Measurements from ENCODE around the gene CTAG2. TPM values are rescaled to one million over a fixed set of nuclear protein-coding genes. Genes with fewer than 3 reads are reported as not detected.
"Not testable (repeated sequence)": the region's sequence is repeated elsewhere in the genome, so short reads cannot be mapped to it uniquely, and the experiment has no call there.

The CTAG2 gene
- total and polyA plus RNA-seq, 2 donors (not counting 3 experiments of a cell fraction or from before 2014, with no cell fraction given), result not detected

- intact Hi-C loops (cut with micrococcal nuclease); CTCF ChIA-PET: not testable (repeated sequence)
Measured at GRCh38 chrX:154643708-154644107, 9.7 kb downstream of the CTAG2 start.

DNA sequence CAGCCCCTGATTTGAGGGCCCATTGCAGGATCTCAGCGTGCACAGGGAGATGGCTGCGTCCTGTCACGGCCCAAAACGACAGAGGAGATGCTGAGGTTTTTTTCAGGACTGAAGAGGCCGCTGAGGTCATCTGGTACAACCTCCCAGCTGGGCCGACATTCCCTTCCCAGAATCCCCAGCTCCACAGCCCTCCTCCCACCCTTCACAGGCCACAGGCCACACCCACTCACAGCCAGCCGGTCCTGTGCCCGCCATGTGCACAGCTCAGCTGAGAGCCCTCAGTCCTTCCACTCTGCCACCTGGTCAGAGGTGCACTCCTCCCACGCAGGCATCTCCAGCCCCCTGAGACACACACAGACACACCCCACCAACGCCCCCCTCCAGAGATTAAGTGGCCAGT, 11.6 kb downstream of the CTAG2 start:
- POLR2A ChIA-PET; H3K4me3 ChIP-seq (replicated peaks in 1 of 3; ENCODE audit: insufficient read depth in 1 of 3, low read depth in 1 of 3, low read length in 3 of 3); H3K27me3 ChIP-seq (ENCODE audit: control insufficient read depth in 2 of 2, insufficient read depth in 2 of 2, low read length in 2 of 2); H3K27ac ChIP-seq (ENCODE audit: insufficient read depth, low read depth, low read length); H4K20me1 ChIP-seq (replicated peaks; ENCODE audit: control insufficient read depth, extremely low read depth, insufficient read depth, low read length); DNase-seq (ENCODE audit: low read depth, low spot score); BruUV-seq (replicated peaks); H3K9me1 ChIP-seq (replicated peaks; ENCODE audit: control insufficient read depth, extremely low read depth, insufficient read depth, low read length); H3K4me1 ChIP-seq (ENCODE audit: control insufficient read depth, extremely low read depth, insufficient read depth, low read length); intact Hi-C loops (cut with micrococcal nuclease); FAIRE-seq; H3K9ac ChIP-seq (replicated peaks; ENCODE audit: extremely low read depth, insufficient read depth, low read length); H3K36me3 ChIP-seq (ENCODE audit: control insufficient read depth in 2 of 2, extremely low read depth in 1 of 2, insufficient read depth in 2 of 2, low read length in 2 of 2); H2AFZ ChIP-seq (ENCODE audit: low read depth, low read length); H3K9me3 ChIP-seq (replicated peaks; ENCODE audit: control insufficient read depth, insufficient read depth, low read length); H3K4me2 ChIP-seq (ENCODE audit: insufficient read depth, low read length); dilution Hi-C loops (cut with MboI; ENCODE audit: extremely low pct_ligation_motif_present, low sequenced_read_pairs); H3K79me2 ChIP-seq (ENCODE audit: control insufficient read depth, insufficient read depth, low read length); CTCF ChIA-PET: not testable (repeated sequence)

More at GRCh38 chrX:154643708-154644107, 9.7 kb downstream of the CTAG2 start:
- POLR2A ChIA-PET; dilution Hi-C loops (cut with MboI; ENCODE audit: extremely low pct_ligation_motif_present, low sequenced_read_pairs); H3K27me3 ChIP-seq (ENCODE audit: control insufficient read depth in 2 of 2, insufficient read depth in 2 of 2, low read length in 2 of 2); H3K79me2 ChIP-seq (ENCODE audit: control insufficient read depth, insufficient read depth, low read length); H3K27ac ChIP-seq (ENCODE audit: insufficient read depth, low read depth, low read length); H3K9ac ChIP-seq (replicated peaks; ENCODE audit: extremely low read depth, insufficient read depth, low read length); H3K4me3 ChIP-seq (replicated peaks in 1 of 3; ENCODE audit: insufficient read depth in 1 of 3, low read depth in 1 of 3, low read length in 3 of 3); DNase-seq (ENCODE audit: low read depth, low spot score); H3K9me1 ChIP-seq (replicated peaks; ENCODE audit: control insufficient read depth, extremely low read depth, insufficient read depth, low read length); H3K4me1 ChIP-seq (ENCODE audit: control insufficient read depth, extremely low read depth, insufficient read depth, low read length); H3K36me3 ChIP-seq (ENCODE audit: control insufficient read depth in 2 of 2, extremely low read depth in 1 of 2, insufficient read depth in 2 of 2, low read length in 2 of 2); BruUV-seq (replicated peaks); H4K20me1 ChIP-seq (replicated peaks; ENCODE audit: control insufficient read depth, extremely low read depth, insufficient read depth, low read length); H2AFZ ChIP-seq (ENCODE audit: low read depth, low read length); H3K4me2 ChIP-seq (ENCODE audit: insufficient read depth, low read length); H3K9me3 ChIP-seq (replicated peaks; ENCODE audit: control insufficient read depth, insufficient read depth, low read length): not testable (repeated sequence)
- FAIRE-seq, result peak; percentile 33

- H3K27ac ChIP-seq (ENCODE audit: insufficient read depth, low read depth, low read length); intact Hi-C loops (cut with micrococcal nuclease); H3K79me2 ChIP-seq (ENCODE audit: control insufficient read depth, insufficient read depth, low read length); H3K9me1 ChIP-seq (replicated peaks; ENCODE audit: control insufficient read depth, extremely low read depth, insufficient read depth, low read length); BruUV-seq (replicated peaks); FAIRE-seq; H4K20me1 ChIP-seq (replicated peaks; ENCODE audit: control insufficient read depth, extremely low read depth, insufficient read depth, low read length); dilution Hi-C loops (cut with MboI; ENCODE audit: extremely low pct_ligation_motif_present, low sequenced_read_pairs); H3K4me3 ChIP-seq (replicated peaks in 1 of 3; ENCODE audit: insufficient read depth in 1 of 3, low read depth in 1 of 3, low read length in 3 of 3); H3K4me2 ChIP-seq (ENCODE audit: insufficient read depth, low read length); H3K9ac ChIP-seq (replicated peaks; ENCODE audit: extremely low read depth, insufficient read depth, low read length); H3K9me3 ChIP-seq (replicated peaks; ENCODE audit: control insufficient read depth, insufficient read depth, low read length); H3K36me3 ChIP-seq (ENCODE audit: control insufficient read depth in 2 of 2, extremely low read depth in 1 of 2, insufficient read depth in 2 of 2, low read length in 2 of 2); CTCF ChIA-PET; H3K4me1 ChIP-seq (ENCODE audit: control insufficient read depth, extremely low read depth, insufficient read depth, low read length); H2AFZ ChIP-seq (ENCODE audit: low read depth, low read length); POLR2A ChIA-PET; DNase-seq (ENCODE audit: low read depth, low spot score); H3K27me3 ChIP-seq (ENCODE audit: control insufficient read depth in 2 of 2, insufficient read depth in 2 of 2, low read length in 2 of 2): not testable (repeated sequence)
Measured at GRCh38 chrX:154633661-154634060, 19.7 kb downstream of the CTAG2 start.

DNA sequence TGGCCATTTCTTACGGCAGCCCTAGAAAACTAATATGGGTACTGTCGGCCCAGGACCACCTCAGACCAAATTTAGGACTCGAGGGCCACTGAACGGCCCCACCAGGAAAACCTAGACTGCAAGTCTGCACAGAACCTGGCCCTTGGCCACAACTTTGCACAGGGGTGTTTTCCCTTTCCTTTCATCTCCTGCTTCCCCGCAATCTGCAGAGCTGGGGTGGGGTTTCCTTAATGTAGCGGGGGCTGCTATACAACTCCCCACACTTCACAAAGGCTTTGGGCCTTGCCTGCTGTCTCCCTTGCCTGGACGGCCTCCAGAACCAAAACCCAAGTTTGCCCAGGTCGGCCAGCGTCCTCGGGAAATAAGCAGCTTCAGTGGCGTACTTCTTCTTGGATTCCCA, 22.4 kb downstream of the CTAG2 start:
- H3K9me1 ChIP-seq (replicated peaks; ENCODE audit: control insufficient read depth, extremely low read depth, insufficient read depth, low read length); H3K27ac ChIP-seq (ENCODE audit: insufficient read depth, low read depth, low read length); H3K4me3 ChIP-seq (replicated peaks in 1 of 3; ENCODE audit: insufficient read depth in 1 of 3, low read depth in 1 of 3, low read length in 3 of 3); FAIRE-seq; dilution Hi-C loops (cut with MboI; ENCODE audit: extremely low pct_ligation_motif_present, low sequenced_read_pairs); H3K36me3 ChIP-seq (ENCODE audit: control insufficient read depth in 2 of 2, extremely low read depth in 1 of 2, insufficient read depth in 2 of 2, low read length in 2 of 2); H2AFZ ChIP-seq (ENCODE audit: low read depth, low read length); H4K20me1 ChIP-seq (replicated peaks; ENCODE audit: control insufficient read depth, extremely low read depth, insufficient read depth, low read length); H3K27me3 ChIP-seq (ENCODE audit: control insufficient read depth in 2 of 2, insufficient read depth in 2 of 2, low read length in 2 of 2); H3K9me3 ChIP-seq (replicated peaks; ENCODE audit: control insufficient read depth, insufficient read depth, low read length); intact Hi-C loops (cut with micrococcal nuclease); H3K9ac ChIP-seq (replicated peaks; ENCODE audit: extremely low read depth, insufficient read depth, low read length); CTCF ChIA-PET; POLR2A ChIA-PET; BruUV-seq (replicated peaks); H3K79me2 ChIP-seq (ENCODE audit: control insufficient read depth, insufficient read depth, low read length); DNase-seq (ENCODE audit: low read depth, low spot score); H3K4me2 ChIP-seq (ENCODE audit: insufficient read depth, low read length); H3K4me1 ChIP-seq (ENCODE audit: control insufficient read depth, extremely low read depth, insufficient read depth, low read length): not testable (repeated sequence)
